Suprapubic skin (tissue), 4 donors: ENCODE results near the gene WNK2.
"Not testable (repeated sequence)": the region's sequence is repeated elsewhere in the genome, so short reads cannot be mapped to it uniquely, and the experiment has no call there.

Experiments
- CTCF ChIP-seq, 2 donors: fragments of 200-600 bp in 1 of 2; fragments of 450-650 bp in 1 of 2; sonication (generic) in 1 of 2; IDR thresholded peaks; one replicate each; pipeline ENCODE4 v1.5.1; 2016 to 2019; ENCODE audit warnings: antibody characterized with exemption in 2 of 2, mild to moderate bottlenecking in 1 of 2, moderate library complexity in 1 of 2
- EP300 ChIP-seq: sonication (generic); formaldehyde crosslinking; IDR thresholded peaks from one replicate; pipeline ENCODE4 v1.6.1; 2017; ENCODE audit warnings: antibody characterized with exemption
- POLR2A ChIP-seq, 2 donors: fragments of 450-650 bp; IDR thresholded peaks; one replicate each; pipeline ENCODE4 v1.6.1; 2017; ENCODE audit warnings: antibody characterized with exemption in 2 of 2, mild to moderate bottlenecking in 2 of 2, moderate library complexity in 2 of 2
- POLR2AphosphoS5 ChIP-seq, 3 donors: sonication (generic); formaldehyde crosslinking; IDR thresholded peaks; one replicate each; pipeline ENCODE4 v1.6.1; 2017; ENCODE audit warnings: antibody characterized with exemption in 3 of 3

GRCh38 chr9:93342428-93342827 lies 158.5 kb downstream of the WNK2 start:
- not testable (repeated sequence) for TF ChIP-seq CTCF (IDR thresholded peaks at IDR 0.05); POLR2AphosphoS5 (IDR thresholded peaks at IDR 0.05); EP300; POLR2A (IDR thresholded peaks at IDR 0.05)
